Measurements from ENCODE around the gene CDCA4. TPM values are rescaled to one million over a fixed set of nuclear protein-coding genes. Genes with fewer than 3 reads are reported as not detected.

Gene CDCA4
- polyA plus RNA-seq, 1 experiment: 6.8 TPM

DNA sequence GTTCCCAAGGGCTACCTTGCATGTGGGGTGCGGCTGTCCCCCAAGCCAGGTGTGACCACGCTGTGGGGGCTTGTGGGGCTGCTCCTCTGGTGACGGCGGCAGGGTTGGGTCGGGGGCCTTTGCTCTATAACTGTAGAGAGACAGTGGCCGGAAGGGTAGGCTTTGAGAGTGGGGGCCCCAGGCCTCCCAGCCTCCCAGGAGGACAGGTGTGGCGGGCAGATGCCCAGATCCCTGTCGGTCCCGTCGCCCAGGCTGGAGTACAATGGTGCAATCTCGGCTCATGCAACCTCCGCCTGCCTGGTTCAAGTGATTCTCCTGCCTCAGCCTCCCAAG is 47.1 kb upstream of the CDCA4 start:
- TF ChIP-seq CTCF (IDR thresholded peaks at IDR 0.05; ENCODE audit: low read depth, low read length): no peak
- POLR2A ChIA-PET: no interaction called here
- no peak overlapping the region for H3K4me3 ChIP-seq (ENCODE audit: low read depth, low read length)
- peaks cover 2% of the 10 kb centered on the region; the same call in 1 of the 2 replicates for H3K9me3 ChIP-seq (ENCODE audit: control insufficient read depth, insufficient read depth, low read length)
- H3K27me3 ChIP-seq (ENCODE audit: control insufficient read depth, insufficient read depth, low read length): peaks cover 4% of the 10 kb centered on the region
- CTCF ChIA-PET: interaction anchor here (1.4 kb wide), 1 partner anchor 22 kb away, joined by 6 read pairs; no protein-coding TSS in a partner anchor
- no peak overlapping the region for H3K27ac ChIP-seq (ENCODE audit: low read depth, low read length)
- DNase-seq (ENCODE audit: low read depth, low spot score): no peak

- Histone ChIP-seq H3K27me3 (ENCODE audit: control insufficient read depth, insufficient read depth, low read length) (peaks cover 4% of the 10 kb centered on the region), H3K9me3 (ENCODE audit: control insufficient read depth, insufficient read depth, low read length) (peaks cover 2% of the 10 kb centered on the region; the same call in 1 of the 2 replicates), H3K4me3 (ENCODE audit: low read depth, low read length) (no peak overlapping the region), H3K27ac (ENCODE audit: low read depth, low read length) (no peak overlapping the region)
- CTCF ChIA-PET: interaction anchor here (1.3 to 1.4 kb wide), 2 partner anchors 21 to 241 kb away, joined by 5 to 6 read pairs; no protein-coding TSS in a partner anchor
- POLR2A ChIA-PET: interaction anchor here (0.7 kb wide), 1 partner anchor 89 kb away, joined by 3 read pairs; the partner anchor contains the start of gene AHNAK2
- DNase-seq (ENCODE audit: low read depth, low spot score): no peak
- no peak for TF ChIP-seq CTCF (IDR thresholded peaks at IDR 0.05; ENCODE audit: low read depth, low read length)
Measured at GRCh38 chr14:105067140-105067968, 46.5 kb upstream of the CDCA4 start.

DNA sequence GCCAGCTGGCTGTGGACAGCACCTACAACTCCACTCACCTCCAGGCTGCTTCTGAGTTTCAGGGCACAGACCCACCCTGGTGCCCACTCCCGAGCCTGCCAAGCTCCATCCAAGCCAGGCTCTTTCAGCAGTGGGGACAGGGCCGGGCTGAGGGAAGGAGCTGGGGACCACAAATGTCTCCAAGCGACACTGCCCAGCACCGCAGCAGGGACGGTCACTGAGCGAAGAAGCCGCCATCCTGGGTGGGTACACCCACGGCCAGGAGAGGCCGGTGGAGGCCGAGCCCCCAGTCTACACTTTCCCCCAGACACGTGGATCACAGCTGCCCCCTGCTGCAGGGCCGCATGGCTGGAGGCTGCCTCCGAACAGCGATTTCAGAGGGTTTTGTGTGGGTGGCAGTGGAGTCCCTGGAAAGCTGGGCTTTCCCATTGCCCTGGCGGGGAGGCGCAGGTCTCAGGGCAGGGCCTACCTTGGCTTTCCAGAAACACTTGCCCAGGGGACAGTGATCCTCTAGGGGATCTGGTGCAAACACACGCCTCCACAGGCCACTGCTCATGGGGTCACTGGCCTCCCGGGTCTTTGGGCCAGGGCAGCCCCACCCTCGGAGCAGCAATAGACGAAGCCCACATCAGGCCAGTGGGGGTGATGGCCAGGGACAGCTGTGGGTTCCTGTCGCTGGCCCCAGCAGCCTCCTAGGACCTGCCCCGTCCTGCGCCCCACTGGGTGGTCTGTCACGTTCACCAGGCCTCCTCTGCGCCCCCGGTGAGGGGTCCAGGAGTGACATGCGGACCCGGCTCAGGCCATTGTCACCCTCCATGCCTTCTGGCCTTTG is 45.6 kb upstream of the CDCA4 start:
- TF ChIP-seq CTCF (IDR thresholded peaks at IDR 0.05; ENCODE audit: low read depth, low read length): no peak
- Histone ChIP-seq H3K9me3 (ENCODE audit: control insufficient read depth, insufficient read depth, low read length) (peaks cover 1% of the 10 kb centered on the region; the same call in 1 of the 2 replicates), H3K4me3 (ENCODE audit: low read depth, low read length) (no peak overlapping the region), H3K27me3 (ENCODE audit: control insufficient read depth, insufficient read depth, low read length) (peaks cover 6% of the 10 kb centered on the region), H3K27ac (ENCODE audit: low read depth, low read length) (no peak overlapping the region)
- POLR2A ChIA-PET: interaction anchor here (0.7 kb wide), 1 partner anchor 88 kb away, joined by 3 read pairs; the partner anchor contains the start of gene AHNAK2
- no peak for DNase-seq (ENCODE audit: low read depth, low spot score)
- CTCF ChIA-PET: interaction anchor here (0.6 to 1.4 kb wide), 3 partner anchors 21 to 240 kb away, joined by 3 to 6 read pairs (median 5); no protein-coding TSS in a partner anchor

- Histone ChIP-seq H3K27ac (ENCODE audit: low read depth, low read length) (no peak within 1 kb of the TSS), H3K9me3 (ENCODE audit: control insufficient read depth, insufficient read depth, low read length) (no peaks in the 10 kb centered on the region; the same call in 1 of the 2 replicates), H3K4me3 (ENCODE audit: low read depth, low read length) (no peak within 1 kb of the TSS), H3K27me3 (ENCODE audit: control insufficient read depth, insufficient read depth, low read length) (peaks cover 4% of the 10 kb centered on the region)
- DNase-seq (ENCODE audit: low read depth, low spot score): no peak
- no peak for TF ChIP-seq CTCF (IDR thresholded peaks at IDR 0.05; ENCODE audit: low read depth, low read length)
- ChIA-PET CTCF (interaction anchor here (0.6 to 0.9 kb wide), 2 partner anchors 20 to 201 kb away, joined by 3 to 6 read pairs; no protein-coding TSS in a partner anchor), POLR2A (no interaction called here)
Measured at GRCh38 chr14:105065280-105066228, 44.7 kb upstream of the CDCA4 start, which contains the start of gene GPR132. GPR132 (minus strand) TSS chr14:105065430; CDS start chr14:105055420, 10,010 bp downstream.
